Measurements from ENCODE around the gene FYB1. TPM values are rescaled to one million over a fixed set of nuclear protein-coding genes. Genes with fewer than 3 reads are reported as not detected.

The FYB1 gene
- total RNA-seq, 1 donor from 2014 or later: 31.3 TPM

DNA sequence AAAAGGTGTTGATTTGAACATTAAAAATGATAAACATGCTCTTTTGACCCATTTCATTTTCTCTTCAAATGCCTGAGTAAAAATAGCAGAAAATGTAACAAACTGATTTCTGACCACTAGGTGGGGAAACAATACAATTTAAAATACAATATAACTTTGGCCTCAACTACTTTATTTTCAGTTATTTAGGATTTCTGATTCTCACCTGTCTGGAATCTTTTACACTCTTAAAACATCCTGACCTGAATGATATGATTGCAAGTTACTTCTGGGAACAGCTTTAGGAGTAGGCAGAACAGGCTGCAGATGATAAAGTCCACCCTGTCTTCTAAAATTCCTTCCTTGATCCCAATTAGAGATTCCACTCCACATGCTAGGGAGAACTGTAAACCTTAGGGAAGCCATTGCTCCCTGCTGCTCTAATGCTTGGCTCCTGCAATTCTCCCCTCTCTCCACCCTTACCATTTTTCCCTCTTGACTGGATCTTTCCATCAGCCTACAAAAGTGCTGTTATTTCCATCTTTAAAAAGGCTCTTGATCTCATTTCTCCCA, 70.3 kb downstream of the FYB1 start:
- DNase-seq (ENCODE audit: low spot score): no peak
- intact Hi-C loops (cut with DNase I): no loop called here
- no peak for ATAC-seq

DNA sequence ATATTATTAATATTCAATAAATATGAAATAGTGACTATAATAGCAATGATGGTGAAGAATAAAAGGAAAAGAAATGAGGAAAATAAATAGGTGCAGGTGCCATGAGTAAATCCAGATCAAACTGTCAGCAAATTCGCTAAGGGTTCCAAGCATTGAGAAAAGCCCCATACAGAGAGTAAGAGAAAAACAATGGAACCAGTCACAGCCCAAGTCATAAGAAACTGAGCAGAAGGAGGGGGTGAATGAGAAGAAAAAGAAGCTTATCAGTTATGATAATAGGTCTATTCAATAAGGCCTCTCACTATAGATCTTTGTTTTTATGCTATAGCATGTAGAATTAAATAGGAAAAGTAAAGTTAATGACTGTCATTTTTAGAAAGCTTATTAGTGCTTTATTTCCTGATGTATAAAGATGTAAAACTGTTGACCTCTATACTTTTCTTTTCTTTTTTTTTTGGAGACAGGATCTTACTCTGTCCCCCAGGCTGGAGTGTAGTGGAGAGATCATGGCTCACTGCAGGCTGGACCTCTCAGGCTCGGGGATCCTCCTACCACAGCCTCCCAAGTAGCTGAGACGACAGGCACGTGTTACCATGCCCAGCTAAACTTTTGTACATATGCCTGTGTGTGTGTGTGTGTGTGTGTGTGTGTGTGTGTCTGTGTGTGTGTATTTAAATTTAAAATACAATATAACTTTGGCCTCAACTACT, 72.4 kb downstream of the FYB1 start:
- ATAC-seq (no peak), DNase-seq (ENCODE audit: low spot score) (no peak)
- intact Hi-C loops (cut with DNase I): no loop called here

DNA sequence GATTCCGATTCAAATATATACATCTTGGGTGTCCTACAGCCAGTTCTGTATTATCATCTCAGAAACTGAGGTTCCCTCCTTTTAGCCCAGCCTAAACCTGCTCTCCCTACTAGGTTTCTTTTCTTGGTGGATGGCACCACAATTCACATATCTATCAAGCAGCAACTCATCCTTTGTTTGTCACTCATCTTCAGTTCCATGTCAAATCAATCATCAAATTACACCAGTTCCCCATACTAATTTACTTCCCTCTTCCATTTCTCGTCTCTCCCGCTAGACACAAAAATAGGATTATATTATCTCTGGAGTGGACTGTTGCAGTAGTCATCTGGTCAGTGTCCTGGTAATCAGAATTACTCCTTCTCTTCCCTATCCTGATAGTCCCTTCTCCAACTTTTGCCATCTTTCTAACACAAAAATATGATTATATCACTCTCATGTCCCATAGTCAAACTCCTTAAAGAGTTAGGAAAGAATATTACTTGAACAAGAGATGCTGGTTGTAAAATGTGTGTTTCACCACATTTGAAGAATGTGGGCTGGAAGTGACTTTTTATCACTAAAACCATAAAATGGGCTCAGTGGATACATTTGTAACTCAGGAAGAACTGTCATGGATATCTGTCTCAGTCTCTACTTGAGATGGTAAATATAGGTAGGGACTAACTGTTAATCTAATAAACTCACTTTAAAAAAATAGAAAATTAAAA, 76.1 kb downstream of the FYB1 start:
- ATAC-seq (no peak), DNase-seq (ENCODE audit: low spot score) (no peak)
- intact Hi-C loops (cut with DNase I): no loop called here

DNA sequence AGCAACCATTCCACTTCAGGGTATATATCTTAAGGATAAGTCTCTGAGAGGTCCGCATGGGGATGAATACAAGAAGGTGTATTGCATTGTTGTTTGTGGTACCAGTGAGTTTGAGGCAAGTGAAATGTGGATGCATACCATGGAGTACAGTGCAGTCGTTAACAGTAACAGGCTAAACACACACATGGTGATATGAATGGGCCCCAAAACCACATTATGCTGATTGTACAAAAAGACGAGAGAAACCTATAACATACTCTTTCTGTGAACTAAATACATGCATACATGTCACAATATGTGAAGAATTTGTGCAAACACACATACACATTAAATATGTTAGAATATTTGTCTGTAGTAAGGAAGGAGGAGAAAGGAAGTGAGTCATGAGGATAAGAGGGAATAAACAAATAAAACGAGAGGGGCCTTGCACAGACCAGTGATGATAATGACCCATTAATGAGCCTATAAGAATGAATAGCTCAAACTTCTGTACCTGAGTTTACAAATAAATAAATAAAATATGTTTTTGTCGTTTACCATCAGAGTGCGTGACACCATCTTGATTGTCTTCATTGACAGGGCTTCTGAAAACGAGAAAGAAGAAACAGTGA, 78.7 kb downstream of the FYB1 start:
- intact Hi-C loops (cut with DNase I): no loop called here
- DNase-seq (ENCODE audit: low spot score) (no peak), ATAC-seq (no peak)

DNA sequence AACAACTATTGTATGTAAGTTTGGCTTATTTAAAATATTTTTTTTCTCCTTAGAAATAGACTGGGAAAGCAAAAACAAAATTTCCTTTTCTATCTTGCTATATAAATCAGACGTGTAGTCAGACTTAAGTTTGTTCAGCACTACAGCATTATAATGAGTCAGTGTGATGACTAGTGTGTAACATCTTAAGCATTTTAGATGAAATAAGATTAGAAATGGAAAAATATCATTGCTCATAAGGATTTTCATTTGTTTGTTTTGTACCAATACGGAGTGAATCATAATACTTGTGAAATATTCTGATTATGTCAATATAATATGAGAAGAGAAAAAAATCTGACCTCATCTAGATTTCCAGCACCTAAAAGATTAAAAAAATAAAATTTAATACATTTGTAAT, 80.5 kb downstream of the FYB1 start:
- DNase-seq (ENCODE audit: low spot score) (no peak), ATAC-seq (no peak)
- intact Hi-C loops (cut with DNase I): no loop called here

DNA sequence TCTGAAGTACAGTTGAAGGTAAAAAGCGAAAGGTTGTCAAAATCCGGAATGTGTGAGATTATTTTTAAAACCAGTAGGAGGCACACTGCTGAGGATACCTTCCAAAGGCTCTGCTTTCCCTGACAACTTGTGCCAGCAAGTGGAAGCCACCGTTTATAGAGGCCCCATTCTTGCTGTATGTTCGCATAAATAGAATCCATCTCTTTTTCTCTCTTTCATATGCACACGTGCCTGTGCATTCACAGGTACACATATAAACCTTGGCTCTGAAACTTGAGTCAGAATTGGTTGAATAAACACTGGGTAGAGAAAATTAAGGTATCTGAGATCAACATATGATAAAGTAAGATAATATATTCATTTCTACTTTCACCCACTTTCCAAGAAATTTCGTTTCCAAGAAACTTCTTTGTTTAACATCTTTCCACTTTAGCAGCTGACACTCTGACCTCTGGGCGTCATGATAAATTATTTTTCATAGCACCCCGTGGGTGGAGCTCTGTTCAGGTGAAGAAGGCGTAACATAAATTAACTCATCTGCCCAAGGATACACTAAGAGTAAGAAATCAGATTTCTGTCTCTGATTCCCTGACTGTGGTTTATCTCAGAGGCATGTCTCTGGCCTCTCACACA, 81.4 kb downstream of the FYB1 start:
- intact Hi-C loops (cut with DNase I): no loop called here
- DNase-seq (ENCODE audit: low spot score) (no peak), ATAC-seq (no peak)

DNA sequence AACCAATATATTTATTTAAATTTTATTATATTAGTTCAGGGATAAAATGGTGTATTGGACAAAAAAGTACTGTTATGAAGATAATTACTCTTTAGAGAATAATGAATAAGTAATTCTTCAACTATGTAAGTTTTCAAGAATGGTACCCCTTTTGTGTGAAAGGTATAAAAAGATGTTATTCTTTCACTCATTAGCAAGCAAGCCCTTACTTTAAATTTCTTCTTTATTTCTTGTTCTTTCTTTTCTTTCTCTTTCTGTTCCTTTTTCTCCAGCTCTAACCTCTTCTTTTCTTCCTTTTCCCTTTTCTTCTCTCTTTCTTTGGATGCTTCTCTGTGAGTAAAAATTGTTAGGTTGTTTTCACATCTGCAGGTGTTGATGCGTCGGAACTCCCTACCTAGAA, 82.0 kb downstream of the FYB1 start:
- ATAC-seq: no peak
- intact Hi-C loops (cut with DNase I): no loop called here
- no peak for DNase-seq (ENCODE audit: low spot score)

DNA sequence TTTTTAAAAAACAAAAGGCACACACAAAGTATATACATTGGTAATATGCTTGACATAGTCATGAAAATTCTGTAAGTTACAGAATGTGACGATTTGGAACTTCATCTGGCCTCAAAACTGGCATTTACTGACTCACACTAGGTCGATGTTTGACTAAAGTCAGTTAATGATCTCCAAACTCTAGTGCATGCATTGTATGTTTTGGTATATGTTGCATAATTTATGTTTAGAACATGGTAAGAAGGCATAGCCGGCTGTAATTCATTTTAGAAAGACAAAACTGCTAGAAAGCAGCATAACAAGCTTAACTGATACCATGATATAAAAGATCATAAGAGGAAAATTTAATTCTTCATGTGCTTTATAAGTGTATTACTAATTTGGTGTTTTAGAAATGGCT, 86.6 kb downstream of the FYB1 start:
- ATAC-seq (no peak), DNase-seq (ENCODE audit: low spot score) (no peak)
- intact Hi-C loops (cut with DNase I): no loop called here

DNA sequence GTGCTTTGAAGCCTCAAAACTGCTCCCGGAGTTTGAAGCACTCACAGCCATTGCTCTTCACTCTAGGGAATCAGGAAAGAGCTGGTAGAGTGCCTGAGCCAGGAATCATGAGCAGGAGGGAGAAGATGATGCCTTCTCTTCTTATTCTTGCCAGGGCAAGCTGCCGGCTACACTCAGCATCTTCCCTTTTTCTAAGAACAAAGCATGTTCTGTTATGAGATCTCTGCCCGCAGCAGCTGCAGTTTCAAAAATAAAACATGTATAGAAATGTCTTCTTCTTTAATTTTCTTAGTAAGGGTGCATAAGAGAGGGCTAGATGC, 87.3 kb downstream of the FYB1 start:
- intact Hi-C loops (cut with DNase I): no loop called here
- DNase-seq (ENCODE audit: low spot score): no peak
- no peak for ATAC-seq

DNA sequence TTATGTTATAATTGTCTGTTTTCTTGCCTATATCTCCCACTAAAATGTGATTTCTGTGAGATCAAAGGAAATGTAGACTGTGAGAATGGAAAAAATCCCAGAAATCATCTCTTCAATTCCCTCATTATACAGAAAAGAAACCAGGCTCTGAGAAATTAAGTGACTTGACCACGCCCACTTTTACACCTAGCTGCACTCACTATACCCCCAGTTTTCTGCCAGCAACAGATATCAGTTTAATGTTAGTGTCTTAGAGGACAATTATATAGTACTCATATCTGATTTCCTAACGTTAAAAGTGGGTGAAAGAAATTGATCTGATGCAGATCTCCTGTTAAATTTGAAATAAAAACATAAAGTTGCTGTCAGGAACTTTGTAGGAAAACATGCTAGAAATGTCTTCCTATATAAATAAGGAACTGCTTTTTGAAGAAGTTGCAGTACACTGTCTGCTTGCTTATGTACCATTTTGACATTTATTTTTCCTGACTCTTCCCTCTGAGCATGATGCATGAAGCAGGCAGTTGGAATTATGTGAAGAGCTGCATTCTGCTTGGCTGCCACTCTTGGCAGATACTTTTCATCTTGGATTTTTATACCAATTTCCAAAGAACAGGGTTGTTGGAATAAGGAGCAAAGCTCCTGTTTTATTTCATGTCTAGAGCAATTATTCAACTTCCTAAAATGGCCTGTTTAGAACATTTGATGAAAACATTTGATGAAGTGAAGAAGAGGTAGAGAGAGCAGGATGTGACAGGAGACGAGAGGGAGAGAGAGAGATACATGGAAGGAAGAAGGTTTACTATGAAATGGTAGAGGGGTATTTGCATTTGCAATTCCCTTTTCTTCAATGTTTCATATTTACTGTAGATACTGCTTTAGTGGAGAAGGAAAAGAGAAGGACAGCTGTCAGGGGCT, 87.9 kb downstream of the FYB1 start:
- intact Hi-C loops (cut with DNase I): no loop called here
- ATAC-seq (no peak), DNase-seq (ENCODE audit: low spot score) (no peak)

DNA sequence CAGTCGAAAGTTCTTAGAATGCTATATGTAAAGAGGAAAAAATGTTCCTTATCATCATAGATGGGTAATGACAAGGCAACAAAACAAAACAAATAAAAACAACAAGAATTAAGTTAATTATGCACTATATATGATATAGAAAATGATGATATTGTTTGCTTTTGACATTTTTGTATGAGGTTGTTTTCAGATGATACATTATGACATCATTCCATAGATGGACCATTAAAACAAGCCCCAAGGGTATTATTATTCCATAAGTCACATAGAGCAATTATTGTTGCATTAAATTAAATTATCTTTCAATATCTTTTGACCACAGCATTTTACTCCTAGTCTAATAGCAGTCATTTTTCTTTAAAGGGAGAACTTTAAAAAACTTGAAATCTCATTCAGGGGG, 88.6 kb downstream of the FYB1 start:
- DNase-seq (ENCODE audit: low spot score) (no peak), ATAC-seq (no peak)
- intact Hi-C loops (cut with DNase I): no loop called here

DNA sequence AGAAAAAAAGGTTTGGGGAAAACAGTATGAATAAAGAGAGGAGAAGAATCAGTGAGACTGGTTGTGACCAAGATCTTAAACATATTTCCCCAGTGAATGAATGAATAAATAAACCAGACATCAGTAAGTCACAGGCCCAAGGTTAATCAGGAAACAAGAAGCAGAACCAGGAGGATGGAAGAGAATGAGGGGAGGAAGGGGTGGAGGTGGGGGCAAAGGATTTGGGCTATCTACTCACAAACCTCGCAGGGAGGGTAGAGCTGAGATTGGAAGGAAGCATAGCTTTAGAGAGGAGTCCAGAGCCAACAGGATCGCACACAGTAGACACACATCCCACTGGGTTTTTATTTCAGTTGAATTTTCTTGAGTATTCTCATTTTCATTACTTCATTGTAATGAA, 97.4 kb downstream of the FYB1 start:
- intact Hi-C loops (cut with DNase I): no loop called here
- DNase-seq (ENCODE audit: low spot score) (no peak), ATAC-seq (no peak)

DNA sequence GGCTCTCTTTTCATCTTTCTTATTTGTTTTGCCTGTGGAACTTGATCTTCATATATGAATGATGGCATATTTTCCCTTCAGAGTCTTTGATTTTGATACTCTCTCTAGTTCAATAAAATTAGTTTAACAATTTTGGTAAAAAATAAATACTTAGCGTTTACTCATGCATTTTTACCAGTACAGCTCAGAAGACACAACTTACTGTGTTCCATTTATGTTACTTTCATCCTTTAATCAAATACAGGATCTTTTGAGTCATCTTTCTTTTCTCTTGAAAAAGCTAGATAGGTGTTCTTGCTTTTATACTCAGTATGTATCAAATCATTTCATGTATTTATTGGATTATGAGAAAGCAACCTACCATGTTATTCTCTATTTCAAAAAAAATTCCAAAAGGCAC, 98.0 kb downstream of the FYB1 start:
- ATAC-seq: no peak
- DNase-seq (ENCODE audit: low spot score): no peak
- intact Hi-C loops (cut with DNase I): no loop called here

DNA sequence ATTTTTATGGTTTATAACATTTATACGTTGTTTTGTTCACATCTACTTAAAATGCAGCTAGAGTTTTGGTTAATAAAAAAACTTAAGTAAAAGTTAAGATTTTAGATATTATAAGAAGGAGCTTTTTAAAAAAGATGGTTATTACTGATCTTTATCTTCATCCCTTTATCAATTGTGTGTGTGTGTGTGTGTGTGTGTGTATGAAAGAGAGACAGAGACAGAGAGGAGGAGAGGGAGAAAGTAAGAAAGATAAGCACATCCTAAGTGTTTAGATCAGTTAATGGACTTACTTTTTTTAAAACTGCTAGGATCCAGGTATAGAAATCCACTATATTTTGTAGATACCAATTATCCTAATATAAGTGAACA, 99.3 kb downstream of the FYB1 start:
- no peak for DNase-seq (ENCODE audit: low spot score)
- intact Hi-C loops (cut with DNase I): no loop called here
- ATAC-seq: no peak

DNA sequence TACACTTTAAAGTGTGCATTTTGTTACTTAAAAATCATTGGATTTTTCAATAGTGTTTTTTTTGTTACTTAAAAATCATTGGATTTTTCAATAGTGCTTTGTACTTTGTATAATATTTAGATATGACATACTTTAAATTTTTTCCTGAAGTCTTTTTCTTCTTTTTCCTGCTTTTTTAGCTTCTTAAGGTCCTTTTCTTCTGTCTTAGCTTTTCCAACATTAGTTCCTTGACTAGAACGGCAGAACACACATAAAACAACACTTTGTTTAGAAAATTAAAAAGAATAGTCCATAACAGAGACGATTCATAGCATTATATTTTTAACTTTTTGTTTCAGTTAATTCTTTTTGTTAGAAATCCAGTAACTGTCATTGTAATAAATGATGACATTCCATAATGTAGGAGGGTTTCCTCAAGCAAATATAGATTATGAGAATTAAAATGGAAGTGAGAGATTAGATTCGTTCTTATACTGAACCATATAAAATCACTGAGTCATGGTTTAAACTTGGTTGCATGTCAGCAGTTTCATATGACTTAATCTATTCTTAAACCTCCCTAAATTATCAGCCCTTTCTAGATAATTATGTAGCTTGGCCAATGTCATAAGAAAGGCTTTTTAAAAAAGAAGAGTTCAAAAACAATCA, 99.8 kb downstream of the FYB1 start:
- intact Hi-C loops (cut with DNase I): no loop called here
- ATAC-seq (no peak), DNase-seq (ENCODE audit: low spot score) (no peak)

DNA sequence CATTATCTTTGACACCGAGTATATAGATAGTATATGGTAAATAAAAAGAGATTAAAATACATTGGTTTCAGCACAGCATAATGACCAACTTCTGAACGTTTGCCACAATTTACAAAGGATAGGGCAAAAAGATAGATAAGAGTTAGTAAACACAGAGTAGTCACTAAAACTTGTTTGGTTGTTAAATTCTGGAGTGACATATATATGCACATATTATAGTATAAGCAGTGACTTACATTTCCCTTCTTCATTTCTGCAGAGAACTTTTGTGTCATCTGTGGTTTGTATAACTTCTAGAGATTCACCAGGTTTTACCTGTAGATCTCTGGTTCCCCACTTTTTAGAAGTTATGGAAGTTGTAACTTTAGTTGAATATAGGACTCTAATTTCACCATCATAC, 100.7 kb downstream of the FYB1 start:
- ATAC-seq: no peak
- DNase-seq (ENCODE audit: low spot score): no peak
- intact Hi-C loops (cut with DNase I): no loop called here

DNA sequence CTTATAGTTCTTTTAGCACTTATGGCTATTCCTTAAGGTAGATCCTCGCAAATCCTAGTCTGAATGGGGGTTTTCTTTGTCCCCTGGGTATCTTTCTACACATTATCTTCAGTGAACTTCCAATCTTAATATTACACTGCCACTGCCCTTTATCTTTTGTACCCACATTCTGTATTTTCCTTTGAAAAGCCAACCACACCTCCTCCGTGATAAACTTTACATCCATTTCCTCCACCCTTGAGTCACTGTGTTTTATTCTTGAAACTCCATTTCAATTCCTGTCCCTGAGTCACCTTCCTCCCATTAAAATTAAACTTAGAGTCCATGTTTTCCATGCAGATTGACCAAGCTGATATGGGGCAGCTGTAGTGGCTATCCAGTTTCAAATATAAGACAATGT, 102.0 kb downstream of the FYB1 start:
- intact Hi-C loops (cut with DNase I): no loop called here
- DNase-seq (ENCODE audit: low spot score): no peak
- ATAC-seq: no peak

DNA sequence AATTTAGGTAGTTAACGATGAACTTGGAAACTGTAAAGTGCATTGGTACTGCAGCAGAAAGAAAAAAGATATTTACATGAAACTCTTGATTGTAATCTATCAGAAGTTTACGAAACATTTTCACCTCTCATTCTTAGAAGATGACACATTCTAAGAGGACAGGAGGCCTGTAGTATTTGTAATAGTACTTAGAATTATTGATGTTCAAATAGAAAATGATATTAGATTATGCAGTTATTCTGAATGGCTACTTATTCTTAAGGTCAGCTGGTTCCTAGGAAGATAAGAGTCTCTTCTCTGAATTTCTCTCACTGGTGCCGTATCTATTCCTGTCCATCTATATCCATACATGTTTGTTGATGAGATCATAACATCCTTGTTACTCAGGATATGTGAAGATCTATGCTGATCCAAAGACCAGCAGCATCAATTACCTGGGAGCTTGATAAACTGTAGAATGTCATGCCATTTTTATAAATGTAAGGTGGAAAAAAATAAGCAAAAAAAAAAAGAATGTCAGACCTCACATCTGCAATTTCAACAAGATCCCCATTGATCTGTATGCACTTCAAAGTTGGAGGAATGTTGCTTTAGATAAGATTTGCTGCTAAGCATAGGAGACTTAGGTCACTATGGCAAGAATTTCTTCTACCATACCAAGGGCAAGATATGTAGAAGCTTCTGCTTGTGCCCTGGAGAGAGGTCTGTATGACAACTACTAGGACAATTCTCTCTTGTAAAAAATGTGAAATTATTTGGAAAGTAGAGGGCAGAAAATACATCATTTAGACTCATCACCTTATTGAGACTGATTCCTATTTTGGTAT, 102.8 kb downstream of the FYB1 start:
- DNase-seq (ENCODE audit: low spot score): no peak
- intact Hi-C loops (cut with DNase I): no loop called here

More for the DNA sequence above, 102.8 kb downstream of the FYB1 start:
- ATAC-seq: no peak

Measured in sciatic nerve (tissue), 2 donors.